B cell (primary cell): ENCODE results near the gene BNIP5. TPM values are rescaled to one million over a fixed set of nuclear protein-coding genes. Genes with fewer than 3 reads are reported as not detected.

Experiments used
- ATAC-seq: fragments of 200-7000 bp; cut with Tn5 transposase; one replicate; pipeline ENCODE4 v1.10.0; 2021; ENCODE audit warnings: low read depth, mild to moderate bottlenecking, moderate number of reproducible peaks, moderate library complexity
- CTCF ChIA-PET: fragments of 350-600 bp; sonication (Branson Sonifier 250); formaldehyde crosslinking; loops from one replicate; lab custom pipeline; 2021; ENCODE audit warnings: antibody characterized with exemption, inconsistent platforms; lab: Charles Lee
- POLR2A ChIA-PET: fragments of 350-600 bp; sonication (Branson Sonifier 250); formaldehyde crosslinking; loops from one replicate; lab custom pipeline; 2021; ENCODE audit warnings: antibody characterized with exemption; lab: Charles Lee
- DNase-seq: peaks from one replicate; pipeline ENCODE4 v3.0.0; 2013
- H2AFZ ChIP-seq: 2 replicates; pipeline ENCODE4 v1.6.1; 2012; ENCODE audit warnings: mild to moderate bottlenecking, low read depth, low read length; ENCODE audit not compliant: insufficient read depth, poor library complexity, severe bottlenecking
- H3K27ac ChIP-seq, 2 donors: 1 replicate in 1 of 2; 2 replicates in 1 of 2; pipeline ENCODE4 v1.5.1; 2012 to 2013; ENCODE audit warnings: low read length in 2 of 2, mild to moderate bottlenecking in 2 of 2, moderate library complexity in 1 of 2
- H3K27me3 ChIP-seq, 4 experiments: fragments of 200-600 bp in 1 of 4; sonication (generic) in 1 of 4; replicated peaks in 1 of 4; 1 replicate in 2 of 4; 2 replicates in 2 of 4; pipeline versions ENCODE4 v1.6.1 to v1.7.0; 2013 to 2016; ENCODE audit warnings: low read length in 3 of 4, mild to moderate bottlenecking in 2 of 4, mixed read lengths in 1 of 4, moderate library complexity in 1 of 4; ENCODE audit not compliant: insufficient read depth in 4 of 4, control insufficient read depth in 3 of 4; ENCODE audit errors: control extremely low read depth in 1 of 4
- H3K36me3 ChIP-seq, 2 experiments: replicated peaks in 1 of 2; 1 replicate in 1 of 2; 2 replicates in 1 of 2; pipeline versions ENCODE4 v1.6.1 to v1.7.1; 2013; ENCODE audit warnings: low read length in 1 of 2; ENCODE audit not compliant: insufficient read depth in 2 of 2, control insufficient read depth in 1 of 2; ENCODE audit errors: control extremely low read depth in 1 of 2, extremely low read depth in 1 of 2
- H3K4me1 ChIP-seq, 2 donors: fragments of 200-600 bp in 1 of 2; sonication (generic) in 1 of 2; 1 replicate in 1 of 2; 2 replicates in 1 of 2; pipeline versions ENCODE4 v1.5.1 to v1.6.1; 2013 to 2017; ENCODE audit warnings: low read length in 2 of 2; ENCODE audit not compliant: control insufficient read depth in 2 of 2, insufficient read depth in 2 of 2
- H3K4me2 ChIP-seq: replicated peaks from 2 replicates; pipeline ENCODE3; 2012; ENCODE audit warnings: mild to moderate bottlenecking, low read depth, low read length; ENCODE audit not compliant: poor library complexity, severe bottlenecking
- H3K4me3 ChIP-seq, 5 experiments: fragments of 200-600 bp in 1 of 5; sonication (generic) in 1 of 5; 1 replicate in 3 of 5; 2 replicates in 2 of 5; pipeline versions ENCODE4 v1.5.1 to v1.7.0; 2011 to 2016; ENCODE audit warnings: low read length in 4 of 5, mild to moderate bottlenecking in 4 of 5, low read depth in 2 of 5, control low read depth in 1 of 5, moderate library complexity in 1 of 5; ENCODE audit not compliant: insufficient read depth in 1 of 5; ENCODE audit errors: control extremely low read depth in 1 of 5, extremely low read depth in 1 of 5
- H3K79me2 ChIP-seq: fragments of 200-600 bp; sonication (generic); one replicate; pipeline ENCODE4 v1.6.0; 2016; ENCODE audit warnings: low read length; ENCODE audit not compliant: control insufficient read depth, insufficient read depth
- H3K9ac ChIP-seq: fragments of 200-600 bp; sonication (generic); 2 replicates; pipeline ENCODE4 v1.6.1; 2017; ENCODE audit warnings: mild to moderate bottlenecking, low read length, moderate library complexity
- H3K9me3 ChIP-seq, 3 donors: one replicate each; pipeline versions ENCODE4 v1.6.1 to v1.7.1; 2013; ENCODE audit warnings: low read length in 2 of 3; ENCODE audit not compliant: control insufficient read depth in 2 of 3, insufficient read depth in 1 of 3; ENCODE audit errors: control extremely low read depth in 1 of 3
- H4K20me1 ChIP-seq: 2 replicates; pipeline ENCODE4 v1.6.0; 2012; ENCODE audit warnings: mild to moderate bottlenecking, low read length; ENCODE audit not compliant: insufficient read depth, control insufficient read depth, poor library complexity, severe bottlenecking
- H3K27ac Mint-ChIP-seq: one replicate; pipeline ENCODE4 v1.8.0; 2021; ENCODE audit warnings: mixed read lengths
- H3K27me3 Mint-ChIP-seq: one replicate; pipeline ENCODE4 v1.8.0; 2021; ENCODE audit warnings: mixed read lengths
- H3K4me1 Mint-ChIP-seq: one replicate; pipeline ENCODE4 v1.8.0; 2021; ENCODE audit warnings: mixed read lengths
- H3K4me3 Mint-ChIP-seq: one replicate; pipeline ENCODE4 v1.8.0; 2021; ENCODE audit warnings: mixed read lengths
- H3K9me3 Mint-ChIP-seq: one replicate; pipeline ENCODE4 v1.8.0; 2022; ENCODE audit warnings: mixed read lengths; ENCODE audit not compliant: insufficient read depth
- EZH2 ChIP-seq: IDR thresholded peaks from 2 replicates; pipeline ENCODE4 v1.6.1; 2012; ENCODE audit warnings: borderline replicate concordance, low read depth, mild to moderate bottlenecking, moderate library complexity, low read length; ENCODE audit not compliant: insufficient read depth, poor library complexity, severe bottlenecking
- WGBS: methylation state at CpG from one replicate; pipeline ENCODE4 v1.1.5; 2013; ENCODE audit warnings: missing lambda C conversion rate; ENCODE audit not compliant: insufficient coverage; 5-methylcytosine and 5-hydroxymethylcytosine counted together
- intact Hi-C: fragments of 100-400 bp; cut with micrococcal nuclease; formaldehyde crosslinking; loops from one replicate; pipeline ENCODE4 v1.10.0; 2022
- polyA plus RNA-seq: library from polyadenylated mRNA; depleted of rRNA; stranded (reverse); fragments of >200 nt; gene quantifications from 2 replicates; pipeline ENCODE4 v1.2.3, GENCODE V29; 2012
- total RNA-seq, 2 donors: library from RNA; stranded (reverse); fragments of 120-200 nt in 1 of 2; gene quantifications; 1 replicate in 1 of 2; 2 replicates in 1 of 2; pipeline versions ENCODE4 v1.2.3 to v1.2.4, GENCODE V29; 2013 to 2022
- TF ChIP-seq, protein P1 (sequence below): fragments of 200-600 bp; IDR thresholded peaks from one replicate; pipeline ENCODE4 v1.8.0; 2022; ENCODE audit warnings: antibody characterized with exemption, mild to moderate bottlenecking

Gene BNIP5
- total and polyA plus RNA-seq, 2 donors (not counting 1 experiment from before 2014, with no cell fraction given) = 0.06 to 0.10 TPM

GRCh38 chr6:36285187-36285671 is 51.5 kb downstream of the BNIP5 start:
- no peak overlapping the region for H3K4me2 ChIP-seq
- H3K27me3 Mint-ChIP-seq = peaks cover 51% of the 10 kb centered on the region
- DNase-seq (no peak), ATAC-seq (no peak)
- 11% methylated on average over 20 of the region's 26 CpGs for WGBS
- peaks cover 9% of the 10 kb centered on the region in 2 donors for H3K4me1 ChIP-seq
- no peaks in the 10 kb centered on the region for H3K9me3 Mint-ChIP-seq
- H4K20me1 ChIP-seq = no peaks in the 10 kb centered on the region
- CTCF ChIA-PET = interaction anchor here (1.2 to 1.5 kb wide), 2 partner anchors 15 to 17 kb away, joined by 3 to 4 read pairs; no protein-coding TSS in a partner anchor
- H3K9me3 ChIP-seq = no peaks in the 10 kb centered on the region
- H3K9ac ChIP-seq = no peak overlapping the region
- peaks cover 0 to 38% (median 20%) of the 10 kb centered on the region in 4 experiments for H3K27me3 ChIP-seq
- intact Hi-C loops = no loop called here
- no peak overlapping the region for H3K27ac Mint-ChIP-seq
- no peak overlapping the region for H3K4me3 Mint-ChIP-seq
- H3K4me3 ChIP-seq = no peak overlapping the region
- POLR2A ChIA-PET = no interaction called here
- H2AFZ ChIP-seq = no peak overlapping the region
- no peaks in the 10 kb centered on the region for H3K79me2 ChIP-seq
- no peak overlapping the region for H3K27ac ChIP-seq
- H3K36me3 ChIP-seq = no peaks in the 10 kb centered on the region
- TF ChIP-seq, protein P1, sequence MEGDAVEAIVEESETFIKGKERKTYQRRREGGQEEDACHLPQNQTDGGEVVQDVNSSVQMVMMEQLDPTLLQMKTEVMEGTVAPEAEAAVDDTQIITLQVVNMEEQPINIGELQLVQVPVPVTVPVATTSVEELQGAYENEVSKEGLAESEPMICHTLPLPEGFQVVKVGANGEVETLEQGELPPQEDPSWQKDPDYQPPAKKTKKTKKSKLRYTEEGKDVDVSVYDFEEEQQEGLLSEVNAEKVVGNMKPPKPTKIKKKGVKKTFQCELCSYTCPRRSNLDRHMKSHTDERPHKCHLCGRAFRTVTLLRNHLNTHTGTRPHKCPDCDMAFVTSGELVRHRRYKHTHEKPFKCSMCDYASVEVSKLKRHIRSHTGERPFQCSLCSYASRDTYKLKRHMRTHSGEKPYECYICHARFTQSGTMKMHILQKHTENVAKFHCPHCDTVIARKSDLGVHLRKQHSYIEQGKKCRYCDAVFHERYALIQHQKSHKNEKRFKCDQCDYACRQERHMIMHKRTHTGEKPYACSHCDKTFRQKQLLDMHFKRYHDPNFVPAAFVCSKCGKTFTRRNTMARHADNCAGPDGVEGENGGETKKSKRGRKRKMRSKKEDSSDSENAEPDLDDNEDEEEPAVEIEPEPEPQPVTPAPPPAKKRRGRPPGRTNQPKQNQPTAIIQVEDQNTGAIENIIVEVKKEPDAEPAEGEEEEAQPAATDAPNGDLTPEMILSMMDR = no peak
- TF ChIP-seq EZH2 = no peak
- peaks cover 13% of the 10 kb centered on the region for H3K4me1 Mint-ChIP-seq

- no peak overlapping the region for H3K27ac ChIP-seq
- ChIA-PET POLR2A (no interaction called here), CTCF (interaction anchor here (1.2 kb wide), 1 partner anchor 18 kb away, joined by 3 read pairs; no protein-coding TSS in a partner anchor)
- H3K36me3 ChIP-seq = no peaks in the 10 kb centered on the region
- TF ChIP-seq, protein P1 = no peak
- TF ChIP-seq EZH2 = no peak
- H3K9ac ChIP-seq = no peak overlapping the region
- peaks cover 45% of the 10 kb centered on the region for H3K27me3 Mint-ChIP-seq
- H3K4me3 ChIP-seq = no peak overlapping the region
- H3K9me3 Mint-ChIP-seq = no peaks in the 10 kb centered on the region
- peaks cover 9 to 11% of the 10 kb centered on the region in 2 donors for H3K4me1 ChIP-seq
- H3K27me3 ChIP-seq = peaks cover 0 to 37% (median 20%) of the 10 kb centered on the region in 4 experiments
- H2AFZ ChIP-seq = no peak overlapping the region
- ATAC-seq = no peak
- no peaks in the 10 kb centered on the region for H3K79me2 ChIP-seq
- H3K9me3 ChIP-seq = no peaks in the 10 kb centered on the region
- H3K27ac Mint-ChIP-seq = no peak overlapping the region
- WGBS = no CpG with 5 or more reads among the region's 1 CpG
- peaks cover 14% of the 10 kb centered on the region for H3K4me1 Mint-ChIP-seq
- no peaks in the 10 kb centered on the region for H4K20me1 ChIP-seq
- intact Hi-C loops = no loop called here
- H3K4me2 ChIP-seq = no peak overlapping the region
- H3K4me3 Mint-ChIP-seq = no peak overlapping the region
- no peak for DNase-seq
Observed at GRCh38 chr6:36284359-36284758, 52.3 kb downstream of the BNIP5 start.
